GM12878 (cell line): ENCODE results near the gene MARVELD1. TPM values are rescaled to one million over a fixed set of nuclear protein-coding genes. Genes with fewer than 3 reads are reported as not detected.
A peak's percentile ranks its signal among the peaks of the same experiment; 100 is the strongest.

Experiments
- ATAC-seq: fragments of 200-7000 bp; cut with Tn5 transposase; 3 replicates; pipeline ENCODE4 v1.9.1; 2020; ENCODE audit warnings: mild to moderate bottlenecking, moderate library complexity
- BruUV-seq: library from RNA; stranded (reverse); fragments of 400-500 nt; replicated peaks from 2 replicates; lab custom pipeline; 2021; lab: Mats Ljungman, UMichigan
- CTCF ChIA-PET: fragments of 300-600 bp; sonication (Branson Sonifier 250); formaldehyde crosslinking; extraction: SDS; loops from one replicate; lab custom pipeline; 2021; ENCODE audit warnings: inconsistent platforms; lab: Yijun Ruan, JAX
- POLR2A ChIA-PET: fragments of 350-600 bp; formaldehyde crosslinking; extraction: SDS; loops from one replicate; lab custom pipeline; 2021; ENCODE audit warnings: inconsistent platforms; lab: Charles Lee
- RAD21 ChIA-PET: fragments of 300-600 bp; sonication (Branson Sonifier 250); formaldehyde crosslinking; loops from one replicate; lab custom pipeline; 2023; ENCODE audit warnings: antibody characterized with exemption; ENCODE audit not compliant: unreplicated experiment; lab: Charles Lee
- SMC1A ChIA-PET: fragments of 300-600 bp; sonication (Branson Sonifier 250); formaldehyde crosslinking; loops from one replicate; lab custom pipeline; 2023; ENCODE audit not compliant: unreplicated experiment, uncharacterized antibody; lab: Charles Lee
- DNase-seq: peaks from one replicate; pipeline ENCODE4 v3.0.0-alpha.2; 2011; ENCODE audit warnings: low read depth, low spot score
- FAIRE-seq: peaks from 3 replicates; lab custom pipeline; 2011; peaks lifted over from hg19 to GRCh38; lab: Jason Lieb, UNC
- H2AFZ ChIP-seq: 2 replicates; pipeline ENCODE4 v1.6.0; 2011; ENCODE audit warnings: low read depth, low read length, control low read depth; ENCODE audit not compliant: control insufficient read depth
- H3K27ac ChIP-seq: 2 replicates; pipeline ENCODE4 v1.5.1; 2011; ENCODE audit warnings: control low read depth; ENCODE audit not compliant: control insufficient read depth, insufficient read depth
- H3K27me3 ChIP-seq, 2 experiments: replicated peaks in 1 of 2; 2 replicates each; pipeline versions ENCODE4 v1.6.0 to v1.6.1; 2011; ENCODE audit warnings: low read length in 1 of 2; ENCODE audit not compliant: control insufficient read depth in 2 of 2, insufficient read depth in 2 of 2
- H3K36me3 ChIP-seq, 2 experiments: 2 replicates each; pipeline ENCODE4 v1.5.1; 2011; ENCODE audit warnings: low read length in 1 of 2; ENCODE audit not compliant: control insufficient read depth in 2 of 2, insufficient read depth in 2 of 2
- H3K4me1 ChIP-seq: 2 replicates; pipeline ENCODE4 v1.6.1; 2011; ENCODE audit warnings: mild to moderate bottlenecking, low read length, moderate library complexity, mixed read lengths; ENCODE audit not compliant: control insufficient read depth, insufficient read depth
- H3K4me2 ChIP-seq: 2 replicates; pipeline ENCODE4 v1.6.0; 2011; ENCODE audit warnings: control low read depth; ENCODE audit not compliant: control insufficient read depth, insufficient read depth
- H3K4me3 ChIP-seq: fragments of 200-600 bp; sonication (generic); 2 replicates; pipeline ENCODE4 v1.5.1; 2016
- H3K79me2 ChIP-seq: 2 replicates; pipeline ENCODE4 v1.6.0; 2011; ENCODE audit warnings: low read length; ENCODE audit not compliant: control insufficient read depth, insufficient read depth
- H3K9ac ChIP-seq: 2 replicates; pipeline ENCODE4 v1.8.0; 2011; ENCODE audit warnings: low read length, control low read depth, mixed read lengths; ENCODE audit not compliant: control insufficient read depth, insufficient read depth
- H3K9me3 ChIP-seq: replicated peaks from 3 replicates; pipeline ENCODE4 v1.5.1; 2011; ENCODE audit warnings: mild to moderate bottlenecking, low read length; ENCODE audit not compliant: control insufficient read depth, insufficient read depth
- H4K20me1 ChIP-seq: 2 replicates; pipeline ENCODE4 v1.6.0; 2011; ENCODE audit not compliant: control insufficient read depth, insufficient read depth
- ATF2 ChIP-seq: IDR thresholded peaks from 2 replicates; pipeline ENCODE4 v1.6.1; 2012; ENCODE audit warnings: low read length, inconsistent platforms
- DPF2 ChIP-seq: fragments of 450-650 bp; IDR thresholded peaks from 2 replicates; pipeline ENCODE4 v1.6.1; 2017; ENCODE audit warnings: mild to moderate bottlenecking
- EED ChIP-seq: sonication (generic); IDR thresholded peaks from 2 replicates; pipeline ENCODE4 v1.6.1; 2016; ENCODE audit warnings: antibody characterized with exemption, low read depth
- GATAD2B ChIP-seq: fragments of 450-650 bp; conservative IDR thresholded peaks from 2 replicates; pipeline ENCODE4 v1.6.1; 2017; ENCODE audit warnings: low read depth, mild to moderate bottlenecking, moderate library complexity
- PAX8 ChIP-seq: fragments of 450-650 bp; IDR thresholded peaks from 2 replicates; pipeline ENCODE4 v1.6.1; 2017; ENCODE audit warnings: mild to moderate bottlenecking, moderate library complexity
- RAD51 ChIP-seq: fragments of 450-650 bp; IDR thresholded peaks from 2 replicates; pipeline ENCODE4 v1.6.1; 2016; ENCODE audit warnings: moderate library complexity, mild to moderate bottlenecking, inconsistent platforms
- RB1 ChIP-seq: fragments of 450-650 bp; formaldehyde crosslinking; IDR thresholded peaks from 2 replicates; pipeline ENCODE4 v1.6.1; 2017; ENCODE audit warnings: mild to moderate bottlenecking, borderline replicate concordance
- RELA ChIP-seq: fragments of 450-650 bp; IDR thresholded peaks from 2 replicates; pipeline ENCODE4 v1.8.0; 2014; ENCODE audit warnings: borderline replicate concordance; ENCODE audit not compliant: partially characterized antibody
- RUNX3 ChIP-seq: IDR thresholded peaks from 2 replicates; pipeline ENCODE4 v1.6.1; 2012; ENCODE audit warnings: low read length, inconsistent platforms
- SP1 ChIP-seq: IDR thresholded peaks from one replicate; pipeline ENCODE4 v1.6.1; 2011; ENCODE audit warnings: low read depth, low read length
- TCF12 ChIP-seq: IDR thresholded peaks from 2 replicates; pipeline ENCODE4 v1.6.1; 2011; ENCODE audit warnings: low read depth, mild to moderate bottlenecking, low read length
- TCF3 ChIP-seq: IDR thresholded peaks from 2 replicates; pipeline ENCODE4 v1.6.1; 2012; ENCODE audit warnings: low read depth, mild to moderate bottlenecking, low read length, borderline replicate concordance; ENCODE audit not compliant: insufficient read depth
- ZZZ3 ChIP-seq: IDR thresholded peaks from 2 replicates; pipeline ENCODE4 v1.6.1; 2011; ENCODE audit warnings: low read depth; ENCODE audit not compliant: control insufficient read depth, insufficient read length
- WGBS: methylation state at CpG from one replicate; pipeline ENCODE4 v1.1.6; 2016; ENCODE audit warnings: low lambda C conversion rate; ENCODE audit not compliant: insufficient replicate concordance, insufficient coverage; ENCODE audit errors: missing lambda C conversion rate; 5-methylcytosine and 5-hydroxymethylcytosine counted together
- in situ Hi-C: fragments of 300-500 bp; cut with MboI; formaldehyde crosslinking; loops from 9 replicates; pipeline ENCODE4 v1.14.3; 2018; ENCODE audit warnings: mixed read lengths
- intact Hi-C: fragments of 100-400 bp; cut with micrococcal nuclease; formaldehyde crosslinking; loops from one replicate; pipeline ENCODE4 v1.14.2; 2022; ENCODE audit not compliant: unreplicated experiment
- polyA plus RNA-seq, 11 experiments: library from polyadenylated mRNA; depleted of rRNA in 4 of 11; unstranded in 6 of 11; stranded (reverse) in 5 of 11; fragments of >200 nt; fragmentation: Nextera tagmentation in 4 of 11; fragmentation: Illumina TruSeq in 1 of 11; extraction: Ambion mirVana in 4 of 11; extraction: Trizol in 1 of 11; gene quantifications; 1 replicate in 1 of 11; 2 replicates in 10 of 11; pipeline versions ENCODE4 v1.2.1 to v1.2.3, GENCODE V29; 2011 to 2016; ENCODE audit warnings: inconsistent platforms in 2 of 11, missing spikeins in 2 of 11, low read depth in 1 of 11
- total RNA-seq, 4 experiments: library from RNA; depleted of rRNA in 3 of 4; stranded (reverse); fragments of >200 nt in 3 of 4; fragmentation: Illumina TruSeq in 1 of 4; extraction: Trizol in 1 of 4; gene quantifications; 2 replicates each; pipeline versions ENCODE4 v1.2.1 to v1.2.3, GENCODE V29; 2013 to 2021

Gene MARVELD1
- total and polyA plus RNA-seq, 10 of the 15 experiments (the other 5 are each of a cell fraction or from before 2014, with no cell fraction given) = 0.54 to 8.4 (median 3.2) TPM

GRCh38 chr10:97763947-97764346 is 50.4 kb downstream of the MARVELD1 start (continued):
- no peak for TF ChIP-seq PAX8

- intact Hi-C loops = no loop called here
- ATAC-seq = peak; percentile 41; the same call in 2 of the 3 replicates
- peak overlapping the region; percentile 42; the same call in 1 of the 2 replicates for H3K4me2 ChIP-seq
- no TSS peak for BruUV-seq
- CTCF ChIA-PET = interaction anchor here (1.0 to 2.3 kb wide), 2 partner anchors 63 to 105 kb away, joined by 3 to 7 read pairs; no protein-coding TSS in a partner anchor
- H3K4me1 ChIP-seq = peaks cover 9% of the 10 kb centered on the region
- no peaks in the 10 kb centered on the region for H3K9me3 ChIP-seq
- DNase-seq = no peak
- H4K20me1 ChIP-seq = no peaks in the 10 kb centered on the region
- no peak overlapping the region for H2AFZ ChIP-seq
- WGBS = 52% methylated on average over 7 of the region's 7 CpGs
- TF ChIP-seq RELA (no peak), ATF2 (peak; percentile 16; the same call in 1 of the 2 replicates), RAD51 (no peak), SP1 (no peak), TCF12 (peak; percentile 91), GATAD2B (no peak), RUNX3 (peak; percentile 66), TCF3 (peak; percentile 78; the same call in 1 of the 2 replicates), ZZZ3 (no peak), RB1 (no peak), DPF2 (no peak), EED (peak; percentile 36; the same call in 1 of the 2 replicates)
- TF ChIP-seq, all 136 proteins: peak for 5
- no peak for FAIRE-seq
- no peaks in the 10 kb centered on the region for H3K79me2 ChIP-seq
- H3K36me3 ChIP-seq = peaks cover 4 to 11% of the 10 kb centered on the region in 2 experiments
- no peak overlapping the region for H3K9ac ChIP-seq
- RAD21 ChIA-PET = no interaction called here
- POLR2A ChIA-PET = no interaction called here
- no peaks in the 10 kb centered on the region for H3K27me3 ChIP-seq
- SMC1A ChIA-PET = no interaction called here
- H3K27ac ChIP-seq = no peak overlapping the region
- H3K4me3 ChIP-seq = no peak overlapping the region
- in situ Hi-C loops = no loop called here
Observed at GRCh38 chr10:97764519-97764931, 51.0 kb downstream of the MARVELD1 start.
